Measurements from ENCODE around the gene RMP24.
"Not testable (repeated sequence)": the region's sequence is repeated elsewhere in the genome, so short reads cannot be mapped to it uniquely, and the experiment has no call there.

Gene RMP24

GRCh38 chr18:35972197-35973000, at the start of gene RMP24:
RMP24 (plus strand) TSS chr18:35972679.
- DNase-seq = peak; percentile 98

GRCh38 chr18:35923939-35924684, 48.4 kb upstream of the RMP24 start:
- no peak for DNase-seq

- DNase-seq = no peak
These were observed 45.6 kb upstream of the RMP24 start for GRCh38 chr18:35926884-35927283.

- DNase-seq = no peak
These were observed 45.0 kb upstream of the RMP24 start for GRCh38 chr18:35927430-35927829.

- DNase-seq = no peak
These were observed 38.5 kb upstream of the RMP24 start for GRCh38 chr18:35933982-35934381.

GRCh38 chr18:35934891-35935290, 37.6 kb upstream of the RMP24 start:
- no peak for DNase-seq

GRCh38 chr18:35935805-35936204, 36.7 kb upstream of the RMP24 start:
- DNase-seq = no peak

- no peak for DNase-seq
These were observed 35.5 kb upstream of the RMP24 start for GRCh38 chr18:35936951-35937350.

- DNase-seq = no peak
These were observed 34.3 kb upstream of the RMP24 start for GRCh38 chr18:35938158-35938557.

- no peak for DNase-seq
These were observed 33.9 kb upstream of the RMP24 start for GRCh38 chr18:35938562-35938961.

- DNase-seq = no peak
These were observed 33.3 kb upstream of the RMP24 start for GRCh38 chr18:35939138-35939537.

GRCh38 chr18:35941299-35941698, 31.2 kb upstream of the RMP24 start:
- peak; percentile 13 for DNase-seq

GRCh38 chr18:35942133-35942532, 30.3 kb upstream of the RMP24 start:
- no peak for DNase-seq

- no peak for DNase-seq
These were observed 29.8 kb upstream of the RMP24 start for GRCh38 chr18:35942661-35943060.

- DNase-seq = no peak
These were observed 24.4 kb upstream of the RMP24 start for GRCh38 chr18:35948080-35948479.

- DNase-seq = no peak
These were observed 23.4 kb upstream of the RMP24 start for GRCh38 chr18:35949090-35949489.

GRCh38 chr18:35949903-35950627, 22.4 kb upstream of the RMP24 start:
- peak; percentile 68 for DNase-seq

- no peak for DNase-seq
These were observed 21.9 kb upstream of the RMP24 start for GRCh38 chr18:35950628-35950982.

GRCh38 chr18:35953688-35954087, 18.8 kb upstream of the RMP24 start:
- DNase-seq = no peak

GRCh38 chr18:35956226-35956625, 16.3 kb upstream of the RMP24 start:
- no peak for DNase-seq

- DNase-seq = no peak
These were observed 10.2 kb upstream of the RMP24 start for GRCh38 chr18:35962320-35962719.

GRCh38 chr18:35964319-35964718, 8.2 kb upstream of the RMP24 start:
- no peak for DNase-seq

GRCh38 chr18:35967866-35968265, 4.6 kb upstream of the RMP24 start:
- not testable (repeated sequence) for DNase-seq

All from COR-L47 (cell line).